ENCODE measurements around the gene AAK1.

- TF ChIP-seq CTCF (conservative IDR thresholded peaks at IDR 0.05; ENCODE audit: low read depth, low read length) (no peak), EZH2 (IDR thresholded peaks at IDR 0.05; ENCODE audit: borderline replicate concordance, low read depth, low read length, poor library complexity, severe bottlenecking) (no peak)
Observed at GRCh38 chr2:69563021-69563420, 80.5 kb downstream of the AAK1 start.

Data from A673 (cell line).